ENCODE measurements around the gene TMEM94.

TMEM94 gene

GRCh38 chr17:75542728-75543336, 86.4 kb downstream of the TMEM94 start:
- Histone ChIP-seq H3K79me2 (ENCODE audit: insufficient read depth, low read length) (no peaks in the 10 kb centered on the region), H3K9me2 (ENCODE audit: low read depth, low read length) (no peaks in the 10 kb centered on the region), H2AFZ (ENCODE audit: low read length) (no peak overlapping the region), H3K9ac (ENCODE audit: low read length) (no peak overlapping the region), H3K27me3 (ENCODE audit: insufficient read depth, low read length) (0 out of 2 replicates have a peak, but pooled peaks cover 5% of the 10 kb centered on the region), H3K4me3 (ENCODE audit: low read depth, low read length, poor library complexity, severe bottlenecking) (no peak overlapping the region), H3K4me2 (ENCODE audit: low read length) (no peak overlapping the region), H3K4me1 (ENCODE audit: insufficient read depth, low read length, severe bottlenecking) (no peaks in the 10 kb centered on the region), H3K9me3 (ENCODE audit: low read length) (no peaks in the 10 kb centered on the region), H3K27ac (ENCODE audit: low read depth, low read length, poor library complexity, severe bottlenecking) (no peak overlapping the region), H3F3A (ENCODE audit: insufficient read depth, low read length) (no peaks in the 10 kb centered on the region), H3K36me3 (ENCODE audit: insufficient read depth, low read length) (no peaks in the 10 kb centered on the region), H4K20me1 (ENCODE audit: insufficient read depth, low read length) (no peaks in the 10 kb centered on the region)
- TF ChIP-seq EZH2 (IDR thresholded peaks at IDR 0.05; ENCODE audit: borderline replicate concordance, low read length): no peak
- TF ChIP-seq CTCF (IDR thresholded peaks at IDR 0.05; ENCODE audit: low read length): no peak

- no peak overlapping the region for H3K27ac ChIP-seq (ENCODE audit: low read depth, low read length, poor library complexity, severe bottlenecking)
- H3K4me3 ChIP-seq (ENCODE audit: low read depth, low read length, poor library complexity, severe bottlenecking): no peak overlapping the region
- H3K4me1 ChIP-seq (ENCODE audit: insufficient read depth, low read length, severe bottlenecking): no peaks in the 10 kb centered on the region
- H2AFZ ChIP-seq (ENCODE audit: low read length): no peak overlapping the region
- no peak overlapping the region for H3K4me2 ChIP-seq (ENCODE audit: low read length)
- H3F3A ChIP-seq (ENCODE audit: insufficient read depth, low read length): no peaks in the 10 kb centered on the region
- TF ChIP-seq EZH2 (IDR thresholded peaks at IDR 0.05; ENCODE audit: borderline replicate concordance, low read length) (no peak), CTCF (IDR thresholded peaks at IDR 0.05; ENCODE audit: low read length) (no peak)
- H3K9me3 ChIP-seq (ENCODE audit: low read length): no peaks in the 10 kb centered on the region
- no peaks in the 10 kb centered on the region for H3K9me2 ChIP-seq (ENCODE audit: low read depth, low read length)
- no peak overlapping the region for H3K9ac ChIP-seq (ENCODE audit: low read length)
- H3K79me2 ChIP-seq (ENCODE audit: insufficient read depth, low read length): no peaks in the 10 kb centered on the region
- H3K27me3 ChIP-seq (ENCODE audit: insufficient read depth, low read length): 0 out of 2 replicates have a peak, but pooled peaks cover 5% of the 10 kb centered on the region
- H3K36me3 ChIP-seq (ENCODE audit: insufficient read depth, low read length): no peaks in the 10 kb centered on the region
- H4K20me1 ChIP-seq (ENCODE audit: insufficient read depth, low read length): no peaks in the 10 kb centered on the region
Measured at GRCh38 chr17:75544250-75544649, 87.8 kb downstream of the TMEM94 start.

GRCh38 chr17:75546181-75546580, 89.7 kb downstream of the TMEM94 start:
- Histone ChIP-seq H3K9me2 (ENCODE audit: low read depth, low read length) (no peaks in the 10 kb centered on the region), H3K27me3 (ENCODE audit: insufficient read depth, low read length) (0 out of 2 replicates have a peak, but pooled peaks cover 5% of the 10 kb centered on the region), H3F3A (ENCODE audit: insufficient read depth, low read length) (no peaks in the 10 kb centered on the region), H3K9me3 (ENCODE audit: low read length) (no peaks in the 10 kb centered on the region), H3K27ac (ENCODE audit: low read depth, low read length, poor library complexity, severe bottlenecking) (no peak overlapping the region), H3K4me2 (ENCODE audit: low read length) (no peak overlapping the region), H3K4me3 (ENCODE audit: low read depth, low read length, poor library complexity, severe bottlenecking) (no peak overlapping the region), H3K79me2 (ENCODE audit: insufficient read depth, low read length) (no peaks in the 10 kb centered on the region), H3K4me1 (ENCODE audit: insufficient read depth, low read length, severe bottlenecking) (no peaks in the 10 kb centered on the region), H4K20me1 (ENCODE audit: insufficient read depth, low read length) (no peaks in the 10 kb centered on the region), H3K9ac (ENCODE audit: low read length) (no peak overlapping the region), H2AFZ (ENCODE audit: low read length) (no peak overlapping the region), H3K36me3 (ENCODE audit: insufficient read depth, low read length) (no peaks in the 10 kb centered on the region)
- TF ChIP-seq CTCF (IDR thresholded peaks at IDR 0.05; ENCODE audit: low read length) (no peak), EZH2 (IDR thresholded peaks at IDR 0.05; ENCODE audit: borderline replicate concordance, low read length) (no peak)

Measured in OCI-LY1 (cell line).